ENCODE results near the gene CATSPER3. TPM values are rescaled to one million over a fixed set of nuclear protein-coding genes. Genes with fewer than 3 reads are reported as not detected.

The CATSPER3 gene
- total RNA-seq, 4 donors from 2014 or later: 0.34 TPM; not detected in 3

GRCh38 chr5:135040333-135041144 lies 72.8 kb downstream of the CATSPER3 start:
- WGBS: 17% methylated on average over 1 of the region's 51 CpGs
- H3K36me3 ChIP-seq: no peaks in the 10 kb centered on the region
- DNase-seq (ENCODE audit: low spot score in 2 of 2): no peak
- H3K4me3 ChIP-seq: no peak overlapping the region
- TF ChIP-seq CTCF (IDR thresholded peaks at IDR 0.05) (no peak), POLR2A (IDR thresholded peaks at IDR 0.05) (no peak), POLR2AphosphoS5 (IDR thresholded peaks at IDR 0.05) (no peak), EP300 (IDR thresholded peaks at IDR 0.05) (no peak)
- peaks cover 20% of the 10 kb centered on the region for H3K4me1 ChIP-seq
- no peaks in the 10 kb centered on the region for H3K9me3 ChIP-seq
- peaks cover 99% of the 10 kb centered on the region for H3K27me3 ChIP-seq
- H3K27ac ChIP-seq: no peak overlapping the region

GRCh38 chr5:135041145-135041587 lies 73.5 kb downstream of the CATSPER3 start:
- Histone ChIP-seq H3K4me3 (no peak overlapping the region), H3K36me3 (no peaks in the 10 kb centered on the region), H3K9me3 (no peaks in the 10 kb centered on the region), H3K27ac (no peak overlapping the region), H3K27me3 (peaks cover 99% of the 10 kb centered on the region), H3K4me1 (peaks cover 20% of the 10 kb centered on the region)
- DNase-seq (ENCODE audit: low spot score in 2 of 2): no peak
- WGBS: 57% methylated on average over 12 of the region's 12 CpGs
- TF ChIP-seq CTCF (IDR thresholded peaks at IDR 0.05): no peak
- no peak for TF ChIP-seq POLR2AphosphoS5 (IDR thresholded peaks at IDR 0.05)
- TF ChIP-seq POLR2A (IDR thresholded peaks at IDR 0.05): no peak
- TF ChIP-seq EP300 (IDR thresholded peaks at IDR 0.05): no peak

DNA sequence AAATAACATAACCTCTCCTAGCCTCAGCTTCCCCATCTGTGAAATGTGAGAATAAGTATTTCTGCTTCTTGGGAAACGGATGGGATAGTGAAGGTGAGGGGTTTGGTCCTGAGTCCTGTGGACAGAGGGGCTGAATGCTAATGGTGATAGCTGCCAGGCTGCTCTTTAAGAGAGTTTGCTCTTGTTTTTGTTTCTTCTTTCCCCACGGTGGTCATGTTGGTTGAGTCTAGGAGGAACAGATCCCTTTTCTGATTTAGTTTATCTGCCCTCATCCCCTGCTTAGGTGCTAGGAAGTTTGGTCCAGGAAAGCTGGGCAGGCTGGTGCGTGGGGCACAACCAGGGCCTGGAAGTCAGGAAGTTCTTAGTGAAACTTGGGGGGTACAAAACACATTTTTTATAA lies 74.0 kb downstream of the CATSPER3 start:
- no peaks in the 10 kb centered on the region for H3K9me3 ChIP-seq
- no peak for TF ChIP-seq POLR2AphosphoS5 (IDR thresholded peaks at IDR 0.05)
- no peak for TF ChIP-seq POLR2A (IDR thresholded peaks at IDR 0.05)
- no peak for TF ChIP-seq CTCF (IDR thresholded peaks at IDR 0.05)
- no peak for TF ChIP-seq EP300 (IDR thresholded peaks at IDR 0.05)
- H3K27ac ChIP-seq: no peak overlapping the region
- 75% methylated on average over 3 of the region's 3 CpGs for WGBS
- no peak overlapping the region for H3K4me3 ChIP-seq
- peaks cover 20% of the 10 kb centered on the region for H3K4me1 ChIP-seq
- H3K36me3 ChIP-seq: no peaks in the 10 kb centered on the region
- DNase-seq (ENCODE audit: low spot score in 2 of 2): no peak
- H3K27me3 ChIP-seq: peaks cover 99% of the 10 kb centered on the region

DNA sequence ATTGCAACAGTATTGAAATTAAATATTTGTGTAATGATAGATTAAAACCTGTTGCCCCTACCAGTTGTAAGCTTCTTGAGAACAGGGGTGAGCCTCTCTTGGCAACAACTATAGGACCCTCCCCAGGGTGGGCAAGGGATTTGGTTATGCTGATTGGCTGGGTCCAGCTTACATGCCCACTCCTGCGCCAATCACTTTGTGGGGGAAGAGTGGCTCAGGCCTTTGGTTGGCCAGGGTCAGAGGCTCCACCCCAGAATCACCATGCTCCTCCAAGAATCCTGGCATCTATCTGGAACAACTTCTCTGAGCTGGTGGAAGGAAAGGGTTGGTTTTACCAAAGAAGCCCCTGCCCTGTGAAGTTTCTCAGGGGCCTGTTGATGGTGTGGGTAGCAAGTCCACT lies 74.9 kb downstream of the CATSPER3 start:
- Histone ChIP-seq H3K4me1 (peaks cover 20% of the 10 kb centered on the region), H3K36me3 (no peaks in the 10 kb centered on the region), H3K27me3 (peaks cover 99% of the 10 kb centered on the region)

More for the DNA sequence above, 74.9 kb downstream of the CATSPER3 start:
- TF ChIP-seq POLR2AphosphoS5 (IDR thresholded peaks at IDR 0.05) (no peak), POLR2A (IDR thresholded peaks at IDR 0.05) (no peak), CTCF (IDR thresholded peaks at IDR 0.05) (no peak), EP300 (IDR thresholded peaks at IDR 0.05) (no peak)
- Histone ChIP-seq H3K9me3 (no peaks in the 10 kb centered on the region), H3K4me3 (no peak overlapping the region), H3K27ac (no peak overlapping the region)
- WGBS: 82% methylated on average over 1 of the region's 1 CpG
- no peak for DNase-seq (ENCODE audit: low spot score in 2 of 2)

Measured in suprapubic skin (tissue), 4 donors.